Measurements from ENCODE around the gene KCNJ6. TPM values are rescaled to one million over a fixed set of nuclear protein-coding genes. Genes with fewer than 3 reads are reported as not detected.

The KCNJ6 gene
- total and polyA plus RNA-seq, 9 of the 15 experiments (the other 6 are each of a cell fraction or from before 2014, with no cell fraction given) = 0.06 to 0.21 (median 0.13) TPM; not detected in 1

GRCh38 chr21:37684115-37684493, 232.2 kb downstream of the KCNJ6 start:
- Histone ChIP-seq H3K4me1 (replicated peaks in 1 of 2; ENCODE audit: control insufficient read depth in 2 of 2, insufficient read depth in 2 of 2, low read length in 2 of 2) (no peaks in the 10 kb centered on the region; a peak in 1 of 5 replicates), H3K36me3 (ENCODE audit: control insufficient read depth, insufficient read depth, low read length) (no peaks in the 10 kb centered on the region), H2AFZ (ENCODE audit: low read depth, low read length) (no peak overlapping the region), H3K27me3 (ENCODE audit: control insufficient read depth in 2 of 2, insufficient read depth in 2 of 2, low read length in 2 of 2) (peaks cover 28 to 39% of the 10 kb centered on the region in 2 experiments), H3K9ac (ENCODE audit: insufficient read depth in 1 of 2, low read depth in 2 of 2, low read length in 2 of 2) (no peak overlapping the region), H3K79me2 (ENCODE audit: control insufficient read depth, insufficient read depth, low read length) (no peaks in the 10 kb centered on the region), H3K4me3 (no peak overlapping the region), H3K9me3 (replicated peaks; ENCODE audit: control insufficient read depth, insufficient read depth, low read depth, low read length) (no peaks in the 10 kb centered on the region), H3K9me1 (ENCODE audit: control insufficient read depth, insufficient read depth, low read length) (no peaks in the 10 kb centered on the region), H3K4me2 (ENCODE audit: insufficient read depth, low read length) (no peak overlapping the region), H3K27ac (ENCODE audit: extremely low read depth, low read depth, low read length) (no peak overlapping the region), H4K20me1 (replicated peaks; ENCODE audit: control insufficient read depth, insufficient read depth, low read length) (no peaks in the 10 kb centered on the region)
- ChIA-PET CTCF (ENCODE audit: low intra/inter-chr PET ratio) (no interaction called here), POLR2A (no interaction called here)
- in situ Hi-C loops (cut with MboI) (no loop called here), intact Hi-C loops (cut with micrococcal nuclease) (no loop called here)
- no TSS peak for BruUV-seq (replicated peaks)
- peak; percentile 65 for ATAC-seq
- 0% methylated on average over 5 of the region's 5 CpGs for WGBS (ENCODE audit: insufficient coverage, low coverage, missing lambda C conversion rate)
- no peak for FAIRE-seq
- DNase-seq (ENCODE audit: extremely low read depth in 1 of 4, low spot score in 3 of 4) = no peak
- TF ChIP-seq SIN3B (IDR thresholded peaks at IDR 0.05; ENCODE audit: low read depth) (no peak), THAP12 (CRISPR knock-in tag; IDR thresholded peaks at IDR 0.05) (no peak), CBX8 (IDR thresholded peaks at IDR 0.05; ENCODE audit: borderline replicate concordance, extremely low read depth, low read depth, low read length, poor library complexity, severe bottlenecking) (no peak), ZC3H11A (IDR thresholded peaks at IDR 0.05; ENCODE audit: low read depth, low read length) (no peak), ZBTB40 (IDR thresholded peaks at IDR 0.05) (no peak), ZBTB40 (CRISPR knock-in tag; IDR thresholded peaks at IDR 0.05) (no peak), ATF3 (IDR thresholded peaks at IDR 0.05) (peak; percentile 89), ATF3 (CRISPR knock-in tag; conservative IDR thresholded peaks at IDR 0.05) (no peak), SMARCA5 (IDR thresholded peaks at IDR 0.05) (no peak), NBN (IDR thresholded peaks at IDR 0.05; ENCODE audit: low read depth) (no peak), NR2C2 (CRISPR knock-in tag; IDR thresholded peaks at IDR 0.05) (no peak), NR2C2 (tag; IDR thresholded peaks at IDR 0.05) (no peak; the same call in 1 of the 2 replicates)

Data from K562 (cell line).